Parietal lobe (tissue), 1 donor: ENCODE measurements around the gene CSF1. TPM values are rescaled to one million over a fixed set of nuclear protein-coding genes. Genes with fewer than 3 reads are reported as not detected.

Experiments
- total RNA-seq: library from RNA; depleted of rRNA; stranded (reverse); fragments of >200 nt; gene quantifications from one replicate; pipeline ENCODE4 v1.2.3, GENCODE V29; 2014

The CSF1 gene
- total RNA-seq = 3.8 TPM

GRCh38 chr1:109910123-109910962 lies at the start of gene CSF1:
CSF1 (plus strand) TSS chr1:109910849; CDS start chr1:109911024, 175 bp downstream.

Other genes with a start within 250 kb of the CSF1 start
- gene GSTM2, start 242.8 kb upstream of the CSF1 start, total RNA-seq = 34.4 TPM
- 10.3 TPM for gene GSTM1, start 223.0 kb upstream of the CSF1 start, total RNA-seq
- 4.7 TPM for gene GSTM5, start 198.6 kb upstream of the CSF1 start, total RNA-seq
- gene GSTM3, start 169.8 kb upstream of the CSF1 start, total RNA-seq = 55.7 TPM
- gene EPS8L3, start 146.9 kb upstream of the CSF1 start, total RNA-seq = not detected
- gene AHCYL1, start 73.9 kb downstream of the CSF1 start, total RNA-seq = 37.6 TPM
- 165 TPM for gene STRIP1, start 123.8 kb downstream of the CSF1 start, total RNA-seq
- gene ALX3, start 159.8 kb downstream of the CSF1 start, total RNA-seq = not detected
- gene UBL4B, start 201.6 kb downstream of the CSF1 start, total RNA-seq = not detected
- 27.2 TPM for gene SLC6A17, start 239.6 kb downstream of the CSF1 start, total RNA-seq